B cell (primary cell): ENCODE measurements around the gene ZFP62. TPM values are rescaled to one million over a fixed set of nuclear protein-coding genes. Genes with fewer than 3 reads are reported as not detected.

ENCODE experiments used
- ATAC-seq: fragments of 200-7000 bp; cut with Tn5 transposase; one replicate; pipeline ENCODE4 v1.10.0; 2021; ENCODE audit warnings: low read depth, mild to moderate bottlenecking, moderate number of reproducible peaks, moderate library complexity
- CTCF ChIA-PET: fragments of 350-600 bp; sonication (Branson Sonifier 250); formaldehyde crosslinking; loops from one replicate; lab custom pipeline; 2021; ENCODE audit warnings: antibody characterized with exemption, inconsistent platforms; lab: Charles Lee
- POLR2A ChIA-PET: fragments of 350-600 bp; sonication (Branson Sonifier 250); formaldehyde crosslinking; loops from one replicate; lab custom pipeline; 2021; ENCODE audit warnings: antibody characterized with exemption; lab: Charles Lee
- DNase-seq: peaks from one replicate; pipeline ENCODE4 v3.0.0; 2013
- H2AFZ ChIP-seq: 2 replicates; pipeline ENCODE4 v1.6.1; 2012; ENCODE audit warnings: mild to moderate bottlenecking, low read depth, low read length; ENCODE audit not compliant: insufficient read depth, poor library complexity, severe bottlenecking
- H3K27ac ChIP-seq, 2 donors: 1 replicate in 1 of 2; 2 replicates in 1 of 2; pipeline ENCODE4 v1.5.1; 2012 to 2013; ENCODE audit warnings: low read length in 2 of 2, mild to moderate bottlenecking in 2 of 2, moderate library complexity in 1 of 2
- H3K27me3 ChIP-seq, 4 experiments: fragments of 200-600 bp in 1 of 4; sonication (generic) in 1 of 4; replicated peaks in 1 of 4; 1 replicate in 2 of 4; 2 replicates in 2 of 4; pipeline versions ENCODE4 v1.6.1 to v1.7.0; 2013 to 2016; ENCODE audit warnings: low read length in 3 of 4, mild to moderate bottlenecking in 2 of 4, mixed read lengths in 1 of 4, moderate library complexity in 1 of 4; ENCODE audit not compliant: insufficient read depth in 4 of 4, control insufficient read depth in 3 of 4; ENCODE audit errors: control extremely low read depth in 1 of 4
- H3K36me3 ChIP-seq, 2 experiments: replicated peaks in 1 of 2; 1 replicate in 1 of 2; 2 replicates in 1 of 2; pipeline versions ENCODE4 v1.6.1 to v1.7.1; 2013; ENCODE audit warnings: low read length in 1 of 2; ENCODE audit not compliant: insufficient read depth in 2 of 2, control insufficient read depth in 1 of 2; ENCODE audit errors: control extremely low read depth in 1 of 2, extremely low read depth in 1 of 2
- H3K4me1 ChIP-seq, 2 donors: fragments of 200-600 bp in 1 of 2; sonication (generic) in 1 of 2; 1 replicate in 1 of 2; 2 replicates in 1 of 2; pipeline versions ENCODE4 v1.5.1 to v1.6.1; 2013 to 2017; ENCODE audit warnings: low read length in 2 of 2; ENCODE audit not compliant: control insufficient read depth in 2 of 2, insufficient read depth in 2 of 2
- H3K4me2 ChIP-seq: replicated peaks from 2 replicates; pipeline ENCODE3; 2012; ENCODE audit warnings: mild to moderate bottlenecking, low read depth, low read length; ENCODE audit not compliant: poor library complexity, severe bottlenecking
- H3K4me3 ChIP-seq, 5 experiments: fragments of 200-600 bp in 1 of 5; sonication (generic) in 1 of 5; 1 replicate in 3 of 5; 2 replicates in 2 of 5; pipeline versions ENCODE4 v1.5.1 to v1.7.0; 2011 to 2016; ENCODE audit warnings: low read length in 4 of 5, mild to moderate bottlenecking in 4 of 5, low read depth in 2 of 5, control low read depth in 1 of 5, moderate library complexity in 1 of 5; ENCODE audit not compliant: insufficient read depth in 1 of 5; ENCODE audit errors: control extremely low read depth in 1 of 5, extremely low read depth in 1 of 5
- H3K79me2 ChIP-seq: fragments of 200-600 bp; sonication (generic); one replicate; pipeline ENCODE4 v1.6.0; 2016; ENCODE audit warnings: low read length; ENCODE audit not compliant: control insufficient read depth, insufficient read depth
- H3K9ac ChIP-seq: fragments of 200-600 bp; sonication (generic); 2 replicates; pipeline ENCODE4 v1.6.1; 2017; ENCODE audit warnings: mild to moderate bottlenecking, low read length, moderate library complexity
- H3K9me3 ChIP-seq, 3 donors: one replicate each; pipeline versions ENCODE4 v1.6.1 to v1.7.1; 2013; ENCODE audit warnings: low read length in 2 of 3; ENCODE audit not compliant: control insufficient read depth in 2 of 3, insufficient read depth in 1 of 3; ENCODE audit errors: control extremely low read depth in 1 of 3
- H4K20me1 ChIP-seq: 2 replicates; pipeline ENCODE4 v1.6.0; 2012; ENCODE audit warnings: mild to moderate bottlenecking, low read length; ENCODE audit not compliant: insufficient read depth, control insufficient read depth, poor library complexity, severe bottlenecking
- H3K27ac Mint-ChIP-seq: one replicate; pipeline ENCODE4 v1.8.0; 2021; ENCODE audit warnings: mixed read lengths
- H3K27me3 Mint-ChIP-seq: one replicate; pipeline ENCODE4 v1.8.0; 2021; ENCODE audit warnings: mixed read lengths
- H3K4me1 Mint-ChIP-seq: one replicate; pipeline ENCODE4 v1.8.0; 2021; ENCODE audit warnings: mixed read lengths
- H3K4me3 Mint-ChIP-seq: one replicate; pipeline ENCODE4 v1.8.0; 2021; ENCODE audit warnings: mixed read lengths
- H3K9me3 Mint-ChIP-seq: one replicate; pipeline ENCODE4 v1.8.0; 2022; ENCODE audit warnings: mixed read lengths; ENCODE audit not compliant: insufficient read depth
- CTCF ChIP-seq: fragments of 200-600 bp; IDR thresholded peaks from one replicate; pipeline ENCODE4 v1.8.0; 2022; ENCODE audit warnings: antibody characterized with exemption, mild to moderate bottlenecking
- EZH2 ChIP-seq: IDR thresholded peaks from 2 replicates; pipeline ENCODE4 v1.6.1; 2012; ENCODE audit warnings: borderline replicate concordance, low read depth, mild to moderate bottlenecking, moderate library complexity, low read length; ENCODE audit not compliant: insufficient read depth, poor library complexity, severe bottlenecking
- WGBS: methylation state at CpG from one replicate; pipeline ENCODE4 v1.1.5; 2013; ENCODE audit warnings: missing lambda C conversion rate; ENCODE audit not compliant: insufficient coverage; 5-methylcytosine and 5-hydroxymethylcytosine counted together
- intact Hi-C: fragments of 100-400 bp; cut with micrococcal nuclease; formaldehyde crosslinking; loops from one replicate; pipeline ENCODE4 v1.10.0; 2022
- polyA plus RNA-seq: library from polyadenylated mRNA; depleted of rRNA; stranded (reverse); fragments of >200 nt; gene quantifications from 2 replicates; pipeline ENCODE4 v1.2.3, GENCODE V29; 2012
- total RNA-seq, 2 donors: library from RNA; stranded (reverse); fragments of 120-200 nt in 1 of 2; gene quantifications; 1 replicate in 1 of 2; 2 replicates in 1 of 2; pipeline versions ENCODE4 v1.2.3 to v1.2.4, GENCODE V29; 2013 to 2022

Gene ZFP62
- total and polyA plus RNA-seq, 2 donors (not counting 1 experiment from before 2014, with no cell fraction given): 19.1 to 61.8 TPM

- intact Hi-C loops: no loop called here
- Mint-ChIP-seq H3K4me1 (peaks cover 2% of the 10 kb centered on the region), H3K27me3 (no peaks in the 10 kb centered on the region), H3K9me3 (no peaks in the 10 kb centered on the region), H3K4me3 (no peak overlapping the region), H3K27ac (no peak overlapping the region)
- Histone ChIP-seq H3K4me1 (no peaks in the 10 kb centered on the region), H3K4me3 (no peak overlapping the region), H3K9me3 (peaks cover 8 to 11% (median 8%) of the 10 kb centered on the region in 3 donors), H3K27me3 (no peaks in the 10 kb centered on the region), H2AFZ (no peak overlapping the region), H3K9ac (no peak overlapping the region), H3K4me2 (no peak overlapping the region), H4K20me1 (peaks cover 34% of the 10 kb centered on the region), H3K79me2 (peaks cover 59% of the 10 kb centered on the region), H3K36me3 (peaks cover 19 to 41% of the 10 kb centered on the region in 2 experiments), H3K27ac (no peak overlapping the region)
- WGBS: no CpG with 5 or more reads among the region's 4 CpGs
- POLR2A ChIA-PET: no interaction called here
- CTCF ChIA-PET: interaction anchor here (1.0 kb wide), 1 partner anchor 8 kb away, joined by 4 read pairs; no protein-coding TSS in a partner anchor
- TF ChIP-seq EZH2 (no peak), CTCF (no peak)
- ATAC-seq (no peak), DNase-seq (no peak)
These were observed 8.6 kb downstream of the ZFP62 start for GRCh38 chr5:180852495-180852894.

GRCh38 chr5:180850434-180851078 is 10.5 kb downstream of the ZFP62 start:
- 100% methylated on average over 1 of the region's 10 CpGs for whole genome bisulfite sequencing
- no peak overlapping the region for H3K9ac ChIP-seq
- no peak overlapping the region for H3K27ac Mint-ChIP-seq
- TF ChIP-seq EZH2: no peak
- no peak for TF ChIP-seq CTCF
- peaks cover 8 to 11% (median 8%) of the 10 kb centered on the region in 3 donors for H3K9me3 ChIP-seq
- peaks cover 17% of the 10 kb centered on the region for H4K20me1 ChIP-seq
- H3K79me2 ChIP-seq: peaks cover 40% of the 10 kb centered on the region
- H3K4me2 ChIP-seq: no peak overlapping the region
- intact Hi-C loops: no loop called here
- CTCF ChIA-PET: interaction anchor here (0.8 to 2.2 kb wide), 4 partner anchors 10 to 64 kb away, joined by 3 to 9 read pairs (median 3); partner anchors contain the start of gene ZFP62
- H3K27ac ChIP-seq: no peak overlapping the region
- ATAC-seq (no peak), DNase-seq (no peak)
- no peaks in the 10 kb centered on the region for H3K27me3 Mint-ChIP-seq
- no peak overlapping the region for H2AFZ ChIP-seq
- H3K9me3 Mint-ChIP-seq: no peaks in the 10 kb centered on the region
- H3K4me3 ChIP-seq: no peak overlapping the region
- H3K4me1 Mint-ChIP-seq: peaks cover 2% of the 10 kb centered on the region
- H3K36me3 ChIP-seq: peaks cover 17 to 29% of the 10 kb centered on the region in 2 experiments
- POLR2A ChIA-PET: no interaction called here
- no peaks in the 10 kb centered on the region for H3K27me3 ChIP-seq
- no peaks in the 10 kb centered on the region for H3K4me1 ChIP-seq
- no peak overlapping the region for H3K4me3 Mint-ChIP-seq
